Tibial nerve (tissue), 4 donors: Measurements from ENCODE around the gene CCDC120.

Experiments used
- EP300 ChIP-seq, 2 donors: sonication (generic); formaldehyde crosslinking; IDR thresholded peaks; one replicate each; pipeline ENCODE4 v1.6.1; 2017; ENCODE audit warnings: antibody characterized with exemption in 2 of 2, mild to moderate bottlenecking in 1 of 2
- POLR2A ChIP-seq, 2 donors: fragments of 450-650 bp; IDR thresholded peaks; one replicate each; pipeline ENCODE4 v1.6.1; 2017; ENCODE audit warnings: antibody characterized with exemption in 2 of 2, mild to moderate bottlenecking in 2 of 2, moderate library complexity in 2 of 2
- TF ChIP-seq, protein P1 (sequence below), 5 experiments: fragments of 200-600 bp in 3 of 5; fragments of 450-650 bp in 2 of 5; sonication (generic) in 3 of 5; IDR thresholded peaks; one replicate each; pipeline ENCODE4 v1.5.1; 2016 to 2019; ENCODE audit warnings: antibody characterized with exemption in 5 of 5, mild to moderate bottlenecking in 3 of 5, moderate library complexity in 2 of 5

DNA sequence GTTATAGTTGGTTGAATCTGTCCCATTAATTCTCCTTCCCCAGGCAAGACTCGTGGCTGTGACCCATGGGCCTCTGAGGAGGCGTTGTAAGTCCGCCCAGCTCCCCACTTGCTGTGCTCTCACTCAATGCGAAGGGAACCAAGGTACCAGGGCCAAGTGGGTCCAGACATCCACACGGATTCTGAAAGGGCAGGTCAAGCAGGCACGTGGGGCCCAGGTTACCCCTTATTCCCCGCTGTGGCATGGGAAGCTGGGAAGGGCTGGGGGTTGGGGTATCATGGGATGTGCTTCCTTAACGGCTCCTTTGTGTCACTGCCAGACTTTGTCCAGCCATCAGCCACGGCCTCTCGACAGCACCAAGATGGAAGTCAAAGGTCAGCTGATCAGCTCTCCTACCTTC, 3.1 kb downstream of the CCDC120 start:
- TF ChIP-seq, protein P1, sequence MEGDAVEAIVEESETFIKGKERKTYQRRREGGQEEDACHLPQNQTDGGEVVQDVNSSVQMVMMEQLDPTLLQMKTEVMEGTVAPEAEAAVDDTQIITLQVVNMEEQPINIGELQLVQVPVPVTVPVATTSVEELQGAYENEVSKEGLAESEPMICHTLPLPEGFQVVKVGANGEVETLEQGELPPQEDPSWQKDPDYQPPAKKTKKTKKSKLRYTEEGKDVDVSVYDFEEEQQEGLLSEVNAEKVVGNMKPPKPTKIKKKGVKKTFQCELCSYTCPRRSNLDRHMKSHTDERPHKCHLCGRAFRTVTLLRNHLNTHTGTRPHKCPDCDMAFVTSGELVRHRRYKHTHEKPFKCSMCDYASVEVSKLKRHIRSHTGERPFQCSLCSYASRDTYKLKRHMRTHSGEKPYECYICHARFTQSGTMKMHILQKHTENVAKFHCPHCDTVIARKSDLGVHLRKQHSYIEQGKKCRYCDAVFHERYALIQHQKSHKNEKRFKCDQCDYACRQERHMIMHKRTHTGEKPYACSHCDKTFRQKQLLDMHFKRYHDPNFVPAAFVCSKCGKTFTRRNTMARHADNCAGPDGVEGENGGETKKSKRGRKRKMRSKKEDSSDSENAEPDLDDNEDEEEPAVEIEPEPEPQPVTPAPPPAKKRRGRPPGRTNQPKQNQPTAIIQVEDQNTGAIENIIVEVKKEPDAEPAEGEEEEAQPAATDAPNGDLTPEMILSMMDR (IDR thresholded peaks at IDR 0.05) = no peak
- no peak for TF ChIP-seq EP300 (IDR thresholded peaks at IDR 0.05)
- no peak for TF ChIP-seq POLR2A (IDR thresholded peaks at IDR 0.05)
